Head of caudate nucleus (tissue), 42 donors: ENCODE measurements around the gene TCAP.

Experiments used
- DNase-seq, 42 donors: peaks; one replicate each; pipeline versions ENCODE4 v3.0.0 to v3.0.0-alpha.2; 2020 to 2021; ENCODE audit warnings: mixed read lengths in 7 of 42
- intact Hi-C: fragments of 100-400 bp; cut with DNase I; formaldehyde crosslinking; loops from one replicate; pipeline ENCODE4 v1.15.0; 2022

The TCAP gene

DNA sequence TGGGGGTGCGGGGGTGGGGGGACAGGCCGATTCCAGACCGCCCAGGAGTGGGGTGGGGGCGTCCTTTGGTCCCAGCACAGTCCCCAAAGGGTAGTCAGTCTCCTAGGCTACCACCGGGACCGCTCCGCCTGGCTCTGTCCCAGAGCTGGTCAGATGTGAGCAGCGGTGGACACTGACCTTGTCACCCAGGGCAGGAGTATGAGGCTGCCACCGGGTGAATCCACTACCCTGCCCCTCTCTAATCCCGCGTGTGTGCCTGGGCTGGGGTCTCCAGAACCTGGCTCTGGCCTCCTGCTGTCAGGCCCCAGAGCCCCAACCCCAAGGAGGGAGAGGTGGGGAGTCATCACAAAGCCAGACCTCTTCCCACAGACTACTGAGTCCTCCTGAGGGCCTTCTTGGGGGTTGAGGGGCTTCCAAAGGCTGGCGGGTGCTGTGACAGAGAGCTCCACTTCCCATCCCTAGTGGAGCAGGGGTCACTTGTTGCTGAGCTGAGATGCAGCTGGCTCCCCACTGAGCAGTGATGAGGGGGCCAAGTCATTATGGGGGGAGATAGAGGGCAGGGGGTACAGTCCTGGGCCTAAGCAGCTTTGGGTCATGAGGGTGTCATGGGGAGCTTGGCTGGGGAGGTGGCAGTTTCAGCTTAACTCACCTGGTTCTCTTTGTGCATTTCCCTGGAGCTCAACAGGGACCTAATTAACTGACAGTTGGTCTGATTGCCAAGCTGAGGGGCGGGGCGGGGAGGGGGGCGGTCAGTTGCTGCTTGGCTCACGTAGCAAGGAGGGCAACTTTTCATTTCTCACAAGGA is 37.2 kb upstream of the TCAP start:
- intact Hi-C loops: no loop called here
- no peak for DNase-seq

DNA sequence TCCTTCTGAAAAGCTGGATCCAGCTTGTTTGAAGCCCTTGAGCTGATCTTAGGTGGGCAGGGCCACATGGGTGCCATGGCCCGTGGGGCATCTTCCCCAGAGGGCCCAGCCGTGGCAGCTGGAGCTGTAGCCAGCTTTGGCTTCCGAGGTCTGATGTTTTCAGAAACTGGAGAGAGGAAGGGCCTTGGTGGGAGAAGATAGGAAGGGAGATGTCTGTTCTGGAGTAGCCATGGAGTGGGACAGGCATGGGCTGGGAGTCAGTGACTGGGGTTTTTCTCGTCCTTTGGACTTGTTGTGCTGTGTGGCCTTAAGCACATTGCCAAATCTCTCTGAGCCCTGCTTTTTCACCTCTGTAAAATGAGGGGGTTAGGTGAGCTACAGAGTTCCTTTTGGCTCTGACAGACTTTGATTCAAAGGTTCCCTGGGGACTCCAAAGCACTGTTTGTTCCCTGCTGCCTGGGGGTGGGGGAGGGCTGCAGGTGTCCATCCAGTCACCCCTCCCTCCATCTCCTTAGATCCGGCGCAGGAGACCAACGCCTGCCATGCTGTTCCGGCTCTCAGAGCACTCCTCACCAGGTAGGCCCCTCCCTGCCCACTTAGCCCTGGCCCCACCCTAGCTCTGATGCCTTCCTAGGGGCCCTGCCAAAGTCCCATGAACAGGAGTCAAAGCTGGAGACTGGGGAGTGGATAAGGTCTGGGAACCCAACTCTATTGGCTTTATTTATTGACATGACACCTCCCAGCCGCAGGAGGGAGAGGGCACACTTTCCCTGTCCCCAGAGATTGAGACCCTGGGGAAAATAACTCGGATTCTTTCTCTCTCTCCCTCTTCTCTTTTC is 36.3 kb upstream of the TCAP start:
- intact Hi-C loops: no loop called here
- peak in 1 of 42 donors; percentile 34 for DNase-seq

DNA sequence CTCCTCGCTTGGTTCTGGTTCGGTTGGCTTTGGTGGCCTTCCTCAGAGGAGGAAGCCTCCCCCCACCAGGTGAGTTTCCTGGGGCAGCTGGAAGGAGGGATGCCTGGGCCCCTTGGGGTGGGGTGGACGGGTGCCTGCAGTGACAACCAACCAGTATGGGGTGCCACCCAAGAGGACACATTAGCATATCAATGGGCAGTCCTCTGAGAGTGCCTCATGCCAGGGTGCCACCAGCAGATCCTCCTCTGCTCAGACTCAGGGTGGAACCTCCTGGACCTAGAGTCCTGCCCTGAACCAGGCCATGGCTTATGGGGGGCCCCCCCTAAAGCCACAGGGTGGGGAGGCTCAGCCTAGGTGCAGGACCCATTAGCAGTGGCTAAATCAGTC is 35.7 kb upstream of the TCAP start:
- intact Hi-C loops: no loop called here
- DNase-seq: no peak

DNA sequence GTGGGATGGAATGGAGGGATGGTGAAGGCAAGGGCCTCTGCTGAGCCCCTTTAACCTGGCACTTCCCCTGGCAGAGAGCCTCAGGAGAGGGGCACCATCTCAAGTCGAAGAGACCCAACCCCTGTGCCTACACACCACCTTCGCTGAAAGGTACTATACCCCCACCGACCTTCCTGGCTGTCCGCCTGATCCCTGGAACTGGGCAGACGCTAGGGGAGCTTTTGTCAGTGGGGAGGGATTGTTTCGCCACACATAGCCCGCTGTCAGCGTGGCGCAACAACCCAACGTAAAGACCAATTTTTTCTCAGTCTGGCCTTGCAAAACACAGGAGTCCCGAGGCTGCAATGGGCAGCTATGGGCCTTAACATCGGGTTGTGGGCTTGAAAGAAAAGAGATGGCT is 35.3 kb upstream of the TCAP start:
- intact Hi-C loops: loop anchor here (5.0 kb wide), 1 partner anchor 37 kb away; the partner anchor contains the start of genes PNMT and TCAP
- DNase-seq: no peak

DNA sequence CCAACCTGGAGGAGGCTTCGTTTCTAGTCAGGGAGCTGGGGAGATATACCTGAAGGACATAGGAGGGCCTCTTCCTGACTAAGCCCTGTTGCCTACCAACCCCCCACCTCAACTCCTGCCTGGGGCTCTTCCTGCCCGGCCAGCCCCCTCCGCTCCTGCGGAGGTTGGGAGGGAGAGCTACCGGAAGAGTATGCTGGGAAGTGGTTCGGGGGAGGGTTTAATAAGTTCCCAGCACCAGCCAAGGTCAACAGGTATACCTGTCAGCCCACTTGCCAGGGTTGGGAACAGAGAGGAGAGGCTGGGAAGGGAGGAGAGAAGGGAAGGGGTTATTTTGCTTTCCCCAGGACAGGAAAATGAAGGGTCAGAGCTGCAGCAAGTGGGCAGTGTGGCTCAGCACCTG is 33.7 kb upstream of the TCAP start:
- intact Hi-C loops: loop anchor here (5.0 kb wide), 1 partner anchor 36 kb away; the partner anchor contains the start of genes PNMT and TCAP
- DNase-seq: no peak

DNA sequence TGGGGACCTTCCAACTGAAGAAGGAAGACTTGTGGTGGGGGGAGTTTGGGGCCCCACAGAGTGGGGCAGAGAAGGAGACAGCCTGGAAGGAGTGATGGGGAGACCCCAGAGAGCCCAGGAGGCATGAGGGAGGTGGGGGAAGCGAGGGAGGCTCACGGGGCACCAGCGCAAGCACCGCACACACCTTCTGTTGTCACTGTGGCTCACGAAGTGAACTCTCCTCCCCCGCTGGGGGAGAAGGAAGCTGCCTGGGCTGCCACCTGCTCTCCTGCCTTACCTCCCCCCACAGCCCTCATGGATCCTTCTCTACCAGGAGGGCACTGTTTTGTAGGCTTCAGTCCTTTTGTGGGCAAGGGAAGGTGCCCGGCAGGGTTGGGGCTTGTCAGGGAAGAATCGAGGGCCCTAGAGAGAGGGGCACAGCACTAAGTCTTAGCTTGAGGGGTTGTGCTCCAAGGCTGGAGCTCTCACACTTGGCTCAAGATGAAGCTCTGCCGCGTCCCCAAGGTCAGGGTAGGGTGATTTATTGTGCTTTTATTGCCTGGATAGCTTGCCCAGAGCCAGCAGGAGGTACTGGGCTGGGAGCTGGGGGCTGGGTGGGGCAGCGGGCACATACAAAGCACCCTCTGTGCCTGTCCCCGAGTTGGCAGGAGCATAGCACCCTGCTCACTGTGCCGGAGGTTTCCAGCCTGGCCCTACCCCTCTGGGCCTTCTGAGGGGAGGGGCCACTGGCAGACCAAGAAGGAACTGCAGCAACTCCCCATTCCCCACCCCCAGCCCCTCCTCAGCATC is 32.8 kb upstream of the TCAP start:
- DNase-seq: peak; percentile 41 to 89 (median 72)
- intact Hi-C loops: loop anchor here (5.0 kb wide), 1 partner anchor 35 kb away; the partner anchor contains the start of genes PNMT and TCAP

DNA sequence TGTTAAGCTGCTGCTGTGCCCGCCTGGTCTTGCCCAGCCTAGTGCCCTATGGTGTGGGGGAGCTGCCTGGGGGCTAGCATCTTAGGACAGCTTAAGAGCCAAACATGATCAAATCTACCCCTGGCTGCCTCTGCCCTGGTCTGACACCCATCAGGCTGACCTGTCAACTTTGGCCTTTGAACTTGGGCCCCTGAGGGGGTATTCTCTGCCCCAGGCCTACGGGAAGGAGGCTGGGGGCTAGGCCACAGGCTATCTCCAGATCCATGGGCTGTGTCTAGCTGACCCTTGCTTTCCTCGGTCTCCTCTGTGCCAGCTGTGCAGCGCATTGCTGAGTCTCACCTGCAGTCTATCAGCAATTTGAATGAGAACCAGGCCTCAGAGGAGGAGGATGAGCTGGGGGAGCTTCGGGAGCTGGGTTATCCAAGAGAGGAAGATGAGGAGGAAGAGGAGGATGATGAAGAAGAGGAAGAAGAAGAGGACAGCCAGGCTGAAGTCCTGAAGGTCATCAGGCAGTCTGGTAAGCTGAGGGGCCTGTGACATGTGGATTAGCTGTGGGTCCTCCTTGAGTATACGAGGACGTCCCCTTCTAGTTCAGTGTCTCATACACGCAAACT is 31.5 kb upstream of the TCAP start:
- intact Hi-C loops: loop anchor here (5.0 kb wide), 1 partner anchor 34 kb away; the partner anchor contains the start of genes PNMT and TCAP
- DNase-seq: no peak

DNA sequence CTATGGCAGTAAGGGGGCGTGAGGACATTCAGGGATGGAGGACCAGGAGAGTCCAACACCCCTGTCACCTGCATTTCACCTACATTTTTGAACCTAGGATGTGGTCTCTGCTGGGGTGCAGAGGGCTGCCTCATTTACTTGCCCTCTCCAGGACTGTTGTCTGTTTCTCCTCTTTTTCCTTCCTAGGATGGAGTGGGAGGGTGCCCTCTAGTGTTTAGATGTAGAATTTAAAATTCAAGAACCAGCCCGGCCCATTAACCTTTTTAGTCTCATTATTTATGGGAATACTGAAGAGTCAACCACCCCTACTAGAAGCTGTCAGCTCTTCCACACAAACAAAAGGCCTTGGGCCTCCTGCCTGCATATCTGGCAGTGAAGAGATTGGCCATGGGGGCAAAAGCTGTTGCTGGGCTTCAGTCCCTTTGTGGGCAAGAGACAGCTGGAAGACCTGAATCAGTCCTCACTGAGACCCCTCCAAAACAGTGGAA is 30.7 kb upstream of the TCAP start:
- intact Hi-C loops: loop anchor here (5.0 kb wide), 1 partner anchor 33 kb away; the partner anchor contains the start of genes PNMT and TCAP
- DNase-seq: peak in 4 of 42 donors; percentile 47 to 69 (median 58)

DNA sequence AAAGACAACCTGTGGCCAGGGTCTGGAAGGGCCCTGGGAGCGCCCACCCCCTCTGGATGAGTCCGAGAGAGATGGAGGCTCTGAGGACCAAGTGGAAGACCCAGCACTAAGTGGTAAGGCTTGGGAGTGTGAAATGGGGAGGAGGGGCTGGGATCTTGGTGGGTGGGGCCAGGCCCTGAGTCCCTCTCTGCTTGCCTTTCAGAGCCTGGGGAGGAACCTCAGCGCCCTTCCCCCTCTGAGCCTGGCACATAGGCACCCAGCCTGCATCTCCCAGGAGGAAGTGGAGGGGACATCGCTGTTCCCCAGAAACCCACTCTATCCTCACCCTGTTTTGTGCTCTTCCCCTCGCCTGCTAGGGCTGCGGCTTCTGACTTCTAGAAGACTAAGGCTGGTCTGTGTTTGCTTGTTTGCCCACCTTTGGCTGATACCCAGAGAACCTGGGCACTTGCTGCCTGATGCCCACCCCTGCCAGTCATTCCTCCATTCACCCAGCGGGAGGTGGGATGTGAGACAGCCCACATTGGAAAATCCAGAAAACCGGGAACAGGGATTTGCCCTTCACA is 29.5 kb upstream of the TCAP start:
- intact Hi-C loops: no loop called here
- no peak for DNase-seq

DNA sequence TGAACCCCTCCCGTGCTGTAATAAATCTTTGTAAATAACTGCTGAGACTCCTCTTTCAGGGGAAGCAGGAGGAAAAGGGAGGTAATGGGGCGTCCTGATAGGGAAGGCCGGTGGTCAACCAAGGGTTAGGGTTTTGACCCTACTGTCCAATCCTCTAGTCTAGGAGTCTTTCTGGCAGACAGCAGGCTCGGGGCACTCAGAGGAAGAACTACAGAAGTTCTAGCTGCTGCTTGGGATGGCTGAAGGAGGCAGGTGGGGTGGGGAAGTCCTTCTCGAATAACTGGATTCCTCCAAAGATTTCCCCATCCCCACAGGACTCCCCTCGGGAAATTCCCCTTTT is 28.6 kb upstream of the TCAP start:
- intact Hi-C loops: no loop called here
- DNase-seq: no peak

DNA sequence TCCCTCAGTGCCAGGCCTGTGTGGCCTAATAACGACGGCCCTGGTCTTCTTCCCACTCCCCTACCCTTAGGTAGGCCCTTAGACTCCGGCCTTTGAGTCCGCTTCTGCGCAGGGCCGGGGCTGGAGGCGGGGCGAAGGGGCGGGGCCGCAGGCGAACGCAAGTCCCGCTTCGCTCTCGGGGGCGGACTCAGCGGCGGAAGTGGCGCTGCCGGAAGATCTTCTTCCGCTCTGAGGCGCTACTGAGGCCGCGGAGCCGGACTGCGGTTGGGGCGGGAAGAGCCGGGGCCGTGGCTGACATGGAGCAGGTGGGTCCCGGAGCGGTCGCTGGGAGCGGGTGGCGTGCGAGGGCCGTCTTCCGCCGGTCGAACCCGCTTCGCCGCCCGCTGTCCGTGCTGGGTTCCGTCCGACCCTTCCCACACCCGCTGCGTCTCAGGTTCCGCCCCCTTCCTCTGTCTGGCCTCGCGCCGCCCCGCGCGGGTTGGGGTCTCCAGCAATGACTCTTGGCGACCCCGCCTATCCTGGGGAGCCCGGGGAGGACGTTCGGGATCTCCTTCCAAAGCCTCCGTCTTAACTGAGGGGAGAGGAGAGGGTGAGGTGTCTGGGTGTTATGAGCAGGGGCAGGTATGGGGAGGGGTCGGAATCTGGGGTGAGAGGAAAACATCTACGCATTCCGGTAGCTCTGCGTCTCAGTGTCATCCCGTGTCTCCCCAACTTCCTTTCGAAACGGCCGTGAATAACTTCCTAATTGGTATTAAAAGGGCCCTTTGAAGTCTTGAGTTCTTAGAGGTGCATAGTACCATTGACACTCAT is 28.0 kb upstream of the TCAP start, which contains the start of gene STARD3:
Gene STARD3 (plus strand): TSS at position 218 of the 810 bp plus-strand sequence. CDS start 16,388 bp downstream, outside the sequence.
- DNase-seq: peak; percentile 80 to 96 (median 92)
- intact Hi-C loops: no loop called here

DNA sequence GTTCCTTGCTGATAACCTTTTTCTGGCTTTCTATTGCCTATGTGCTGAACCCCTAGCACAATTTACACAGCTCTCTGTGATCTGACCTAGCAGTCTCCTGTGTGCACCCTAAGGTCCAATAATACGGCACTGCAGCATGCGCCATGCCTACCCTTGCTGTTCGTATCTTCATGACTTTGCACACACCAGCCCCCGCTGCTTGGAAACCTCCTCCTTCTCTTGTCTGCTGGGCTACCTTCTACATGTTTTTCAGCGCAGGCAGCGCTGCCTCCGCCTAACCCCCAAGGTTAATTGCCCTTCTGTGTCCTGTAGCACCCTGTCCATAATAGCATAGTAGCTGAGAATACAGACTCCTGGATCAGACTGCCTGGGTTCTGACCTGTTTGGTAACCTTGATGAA is 26.8 kb upstream of the TCAP start:
- peak in 13 of 42 donors; percentile 52 to 80 (median 63) for DNase-seq
- intact Hi-C loops: no loop called here

DNA sequence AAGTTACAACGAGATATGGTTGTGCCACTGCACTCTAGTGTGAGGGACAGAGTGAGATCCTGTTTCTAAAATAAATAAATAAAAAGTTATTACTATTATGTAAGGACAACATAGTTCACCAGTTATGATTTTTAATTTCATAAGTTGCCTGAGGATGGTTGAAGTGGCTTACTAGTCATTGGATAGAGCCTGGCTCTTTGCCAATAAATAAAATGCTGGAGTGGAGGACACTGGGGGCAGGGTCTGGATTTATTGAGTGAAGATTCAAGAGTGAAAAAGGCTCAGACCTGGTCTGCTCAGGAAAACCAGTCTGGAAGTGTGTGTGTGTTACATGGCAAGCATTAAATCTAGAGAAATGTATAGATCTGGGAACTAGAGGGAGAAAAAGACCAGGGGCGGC is 26.1 kb upstream of the TCAP start:
- intact Hi-C loops: no loop called here
- no peak for DNase-seq

DNA sequence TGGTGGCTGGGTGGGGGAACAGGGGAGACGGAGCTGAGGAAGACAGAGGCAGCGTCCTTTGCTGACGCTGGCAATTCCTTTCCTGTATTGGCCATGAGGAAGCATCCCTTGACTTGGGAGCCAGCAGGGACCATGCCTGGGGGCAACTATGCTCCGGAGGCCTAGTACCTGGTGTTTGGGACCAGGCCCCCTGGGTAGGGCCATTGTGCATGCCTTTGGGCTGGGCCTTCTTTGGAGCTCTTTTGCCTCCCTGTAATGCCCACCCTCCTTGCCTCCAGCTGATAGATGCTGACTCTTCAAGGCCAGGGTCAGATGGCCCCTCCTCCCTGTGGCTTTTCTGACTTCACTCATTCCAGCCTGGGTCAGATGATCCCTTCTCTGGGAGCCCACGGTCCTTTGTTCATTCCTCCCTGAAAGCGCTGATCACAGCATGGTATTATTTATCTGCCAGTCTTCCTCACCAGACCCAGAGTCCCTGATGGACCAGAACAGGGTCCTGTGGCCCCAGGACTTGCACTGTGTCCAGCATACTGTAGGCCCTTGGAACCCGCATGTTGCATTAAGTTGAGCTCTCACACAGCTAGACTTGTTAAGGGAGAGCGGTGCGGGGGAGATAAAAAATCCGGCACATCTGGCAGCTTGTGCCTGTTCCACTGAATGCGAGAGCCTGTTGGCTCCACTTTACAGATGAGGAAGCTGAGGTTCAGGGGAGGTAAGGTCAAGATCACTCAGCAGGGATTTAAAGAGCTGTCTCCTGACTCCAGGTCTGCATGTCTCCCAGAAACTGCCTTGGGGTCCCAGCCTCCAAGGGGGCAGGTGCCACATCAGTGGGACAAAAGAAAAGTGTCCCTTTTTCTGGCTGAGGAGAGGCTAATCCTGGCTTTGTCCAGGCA is 25.3 kb upstream of the TCAP start:
- no peak for DNase-seq
- intact Hi-C loops: no loop called here

DNA sequence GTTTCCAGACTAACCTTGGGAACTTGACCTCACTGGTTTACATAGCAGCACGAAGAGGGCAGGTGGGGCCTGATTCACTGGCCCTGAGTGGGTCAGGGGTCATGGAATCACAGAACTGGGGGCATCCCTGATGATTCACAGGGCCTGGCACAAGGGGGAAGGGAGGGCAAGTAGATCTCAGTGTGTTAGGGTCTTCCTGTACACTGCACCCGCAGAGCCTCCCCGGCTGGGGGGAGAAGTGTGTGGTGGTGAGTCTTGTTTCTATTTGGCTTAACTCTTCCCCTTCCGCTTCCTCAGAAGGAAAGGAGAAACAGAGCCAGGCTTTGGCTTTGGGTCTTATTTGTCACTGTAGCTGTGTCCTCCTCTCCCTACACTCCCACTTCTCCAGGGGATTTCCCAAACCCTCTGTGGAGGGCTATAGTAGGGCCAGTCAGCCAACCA is 24.5 kb upstream of the TCAP start:
- DNase-seq: no peak
- intact Hi-C loops: no loop called here

DNA sequence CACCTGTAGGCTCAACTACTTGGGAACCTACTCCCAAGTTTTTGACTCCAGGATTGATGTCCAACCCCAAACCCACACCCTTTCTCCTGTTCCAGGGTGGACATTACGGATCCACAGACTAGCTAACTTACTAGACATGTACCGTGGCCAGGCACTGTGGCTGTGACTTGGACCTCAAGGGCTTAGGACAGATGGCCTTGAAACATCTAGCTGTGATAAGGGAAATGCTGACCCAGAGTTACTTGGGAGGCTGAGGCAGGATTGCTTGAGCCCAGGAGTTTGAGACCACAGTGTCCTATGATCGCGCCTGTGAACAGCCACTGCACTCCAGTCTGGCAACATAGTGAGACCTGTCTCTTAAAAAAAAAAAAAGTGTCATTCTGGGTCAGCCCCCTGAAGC is 24.1 kb upstream of the TCAP start:
- no peak for DNase-seq
- intact Hi-C loops: no loop called here
